ENCODE measurements around the gene TNRC18. TPM values are rescaled to one million over a fixed set of nuclear protein-coding genes. Genes with fewer than 3 reads are reported as not detected.
"Not testable (repeated sequence)": the region's sequence is repeated elsewhere in the genome, so short reads cannot be mapped to it uniquely, and the experiment has no call there.

Gene TNRC18
- total and polyA plus RNA-seq, 4 experiments from 2014 or later, result 0.11 to 48.9 (median 24.5) TPM

GRCh38 chr7:5282543-5283316, 140.9 kb downstream of the TNRC18 start, which contains the start of gene SLC29A4:
TSS of gene SLC29A4 (plus strand) at chr7:5282943. CDS start at chr7:5287817, 4,874 bp downstream.
- intact Hi-C loops (cut with micrococcal nuclease), result no loop called here

DNA sequence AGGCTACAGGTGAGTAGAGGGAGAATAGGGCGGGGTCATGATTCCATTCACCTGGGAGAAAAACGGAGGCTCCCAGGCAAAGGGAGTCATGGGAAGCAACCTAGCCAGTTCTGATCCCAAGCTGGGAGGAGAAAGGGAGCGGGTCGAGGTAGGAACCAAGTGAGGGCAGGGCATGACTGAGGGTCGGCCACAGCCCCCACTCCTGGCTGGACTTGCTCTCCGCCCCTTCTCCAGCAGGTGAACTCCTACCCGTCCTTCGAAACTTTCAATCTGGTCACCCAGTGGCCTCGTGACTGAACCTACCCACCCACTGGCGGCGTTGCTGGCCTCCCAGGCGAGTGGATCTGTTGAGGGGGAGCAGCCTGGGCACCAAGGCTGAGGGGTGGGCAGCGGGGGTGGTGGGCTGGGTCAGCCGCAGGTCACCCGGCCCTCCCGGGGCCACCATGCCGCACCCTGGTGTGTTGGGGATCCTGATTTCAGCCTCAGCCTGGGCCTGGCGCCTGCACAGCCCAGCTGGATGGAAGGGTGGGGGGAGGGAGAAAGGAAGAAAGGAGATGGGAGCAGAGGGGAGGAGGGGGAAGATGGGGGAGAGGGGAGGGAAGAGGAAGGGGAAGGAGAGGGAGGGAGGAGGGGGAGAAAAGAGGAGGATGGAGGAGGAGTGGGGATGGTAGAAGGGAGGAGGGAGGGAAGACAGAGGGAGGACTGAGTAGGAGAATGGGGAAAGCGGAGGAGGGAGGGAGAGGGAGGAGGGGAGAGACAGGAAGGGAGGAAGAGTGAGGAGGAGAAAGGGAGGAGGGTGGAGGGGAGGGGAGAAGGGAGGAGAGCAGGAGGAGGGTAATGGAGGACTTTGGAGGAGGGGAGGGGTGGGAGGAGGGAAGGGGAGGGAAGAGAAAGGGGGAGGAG, 141.8 kb downstream of the TNRC18 start:
- intact Hi-C loops (cut with micrococcal nuclease); H3K36me3 Mint-ChIP-seq; H3K9me3 Mint-ChIP-seq; H3K9me3 ChIP-seq (ENCODE audit: control insufficient read depth in 1 of 2, low read length in 2 of 2); H3K36me3 ChIP-seq (ENCODE audit: insufficient read depth, low read length); H3K27me3 ChIP-seq (ENCODE audit: insufficient read depth, low read length); H3K27ac Mint-ChIP-seq; H3K4me1 ChIP-seq (ENCODE audit: insufficient read depth, low read length); H3K27ac ChIP-seq (ENCODE audit: low read depth, low read length); CTCF ChIA-PET (ENCODE audit: partially characterized antibody); H3K4me3 ChIP-seq (ENCODE audit: low read length in 2 of 2); H3K4me1 Mint-ChIP-seq; DNase-seq; POLR2A ChIA-PET (ENCODE audit: partially characterized antibody): not testable (repeated sequence)
- Mint-ChIP-seq H3K4me3 (peak overlapping the region in 4 of 8 donors; percentile 17 to 36 (median 26)), H3K27me3 (peaks cover 4 to 13% of the 10 kb centered on the region in 2 donors)

More at GRCh38 chr7:5282543-5283316, 140.9 kb downstream of the TNRC18 start, which contains the start of gene SLC29A4:
- no peak for DNase-seq
- Mint-ChIP-seq H3K36me3 (no peaks in the 10 kb centered on the region), H3K27me3 (peaks cover 4 to 15% of the 10 kb centered on the region in 2 donors), H3K27ac (no peak within 1 kb of the TSS), H3K4me1 (no peaks in the 10 kb centered on the region), H3K9me3 (no peaks in the 10 kb centered on the region), H3K4me3 (no peak within 1 kb of the TSS)
- Histone ChIP-seq H3K4me1 (ENCODE audit: insufficient read depth, low read length) (peaks cover 5% of the 10 kb centered on the region), H3K9me3 (ENCODE audit: control insufficient read depth in 1 of 2, low read length in 2 of 2) (no peaks in the 10 kb centered on the region), H3K27me3 (ENCODE audit: insufficient read depth, low read length) (no peaks in the 10 kb centered on the region), H3K27ac (ENCODE audit: low read depth, low read length) (no peak within 1 kb of the TSS), H3K36me3 (ENCODE audit: insufficient read depth, low read length) (no peaks in the 10 kb centered on the region), H3K4me3 (ENCODE audit: low read length in 2 of 2) (no peak within 1 kb of the TSS)
- CTCF ChIA-PET (ENCODE audit: partially characterized antibody), result no interaction called here
- POLR2A ChIA-PET (ENCODE audit: partially characterized antibody), result no interaction called here

DNA sequence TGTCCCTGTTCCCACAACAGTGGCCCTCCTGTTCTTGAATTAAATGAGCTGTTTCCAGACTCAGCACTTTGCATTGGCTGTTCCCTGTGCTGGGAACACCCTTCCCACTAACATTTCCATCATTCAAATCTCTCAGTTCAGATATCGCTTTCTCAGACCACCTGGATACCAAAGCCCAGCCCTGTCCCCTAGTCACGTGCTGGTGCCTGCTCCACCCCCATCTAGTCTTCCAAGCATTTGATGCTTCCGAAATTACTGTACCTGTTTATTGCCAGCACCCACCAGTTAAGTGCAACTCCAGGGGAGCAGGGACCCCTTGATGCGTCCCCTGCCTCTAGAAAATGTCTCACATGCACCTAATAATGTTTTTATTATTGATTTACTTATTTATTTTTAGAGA, 143.9 kb downstream of the TNRC18 start:
- Mint-ChIP-seq H3K4me1 (no peaks in the 10 kb centered on the region), H3K36me3 (no peaks in the 10 kb centered on the region), H3K27ac (no peak overlapping the region), H3K4me3 (no peak overlapping the region), H3K27me3 (peaks cover 4 to 9% of the 10 kb centered on the region in 2 donors), H3K9me3 (no peaks in the 10 kb centered on the region)
- Histone ChIP-seq H3K36me3 (ENCODE audit: insufficient read depth, low read length) (no peaks in the 10 kb centered on the region), H3K27me3 (ENCODE audit: insufficient read depth, low read length) (no peaks in the 10 kb centered on the region), H3K9me3 (ENCODE audit: control insufficient read depth in 1 of 2, low read length in 2 of 2) (no peaks in the 10 kb centered on the region), H3K27ac (ENCODE audit: low read depth, low read length) (no peak overlapping the region), H3K4me1 (ENCODE audit: insufficient read depth, low read length) (peaks cover 5% of the 10 kb centered on the region), H3K4me3 (ENCODE audit: low read length in 2 of 2) (no peak overlapping the region)
- CTCF ChIA-PET (ENCODE audit: partially characterized antibody), result interaction anchor here (0.7 kb wide), 1 partner anchor 75 kb away, joined by 3 read pairs; no protein-coding TSS in a partner anchor
- POLR2A ChIA-PET (ENCODE audit: partially characterized antibody), result no interaction called here
- DNase-seq, result no peak
- intact Hi-C loops (cut with micrococcal nuclease), result no loop called here

- CTCF ChIA-PET (ENCODE audit: partially characterized antibody), result no interaction called here
- Mint-ChIP-seq H3K9me3 (no peaks in the 10 kb centered on the region), H3K27me3 (peaks cover 0 to 7% of the 10 kb centered on the region in 2 donors), H3K4me3 (no peak overlapping the region), H3K27ac (no peak overlapping the region), H3K4me1 (no peaks in the 10 kb centered on the region), H3K36me3 (no peaks in the 10 kb centered on the region)
- H3K4me1 ChIP-seq (ENCODE audit: insufficient read depth, low read length), result peaks cover 4% of the 10 kb centered on the region
- POLR2A ChIA-PET (ENCODE audit: partially characterized antibody), result interaction anchor here (0.6 kb wide), 1 partner anchor 567 kb away, joined by 3 read pairs; no protein-coding TSS in a partner anchor
- H3K4me3 ChIP-seq (ENCODE audit: low read length in 2 of 2), result no peak overlapping the region
- H3K9me3 ChIP-seq (ENCODE audit: control insufficient read depth in 1 of 2, low read length in 2 of 2), result no peaks in the 10 kb centered on the region
- H3K36me3 ChIP-seq (ENCODE audit: insufficient read depth, low read length), result no peaks in the 10 kb centered on the region
- H3K27ac ChIP-seq (ENCODE audit: low read depth, low read length), result no peak overlapping the region
- intact Hi-C loops (cut with micrococcal nuclease), result no loop called here
- H3K27me3 ChIP-seq (ENCODE audit: insufficient read depth, low read length), result no peaks in the 10 kb centered on the region
- DNase-seq, result no peak
These were observed 144.9 kb downstream of the TNRC18 start for GRCh38 chr7:5278766-5279165.

DNA sequence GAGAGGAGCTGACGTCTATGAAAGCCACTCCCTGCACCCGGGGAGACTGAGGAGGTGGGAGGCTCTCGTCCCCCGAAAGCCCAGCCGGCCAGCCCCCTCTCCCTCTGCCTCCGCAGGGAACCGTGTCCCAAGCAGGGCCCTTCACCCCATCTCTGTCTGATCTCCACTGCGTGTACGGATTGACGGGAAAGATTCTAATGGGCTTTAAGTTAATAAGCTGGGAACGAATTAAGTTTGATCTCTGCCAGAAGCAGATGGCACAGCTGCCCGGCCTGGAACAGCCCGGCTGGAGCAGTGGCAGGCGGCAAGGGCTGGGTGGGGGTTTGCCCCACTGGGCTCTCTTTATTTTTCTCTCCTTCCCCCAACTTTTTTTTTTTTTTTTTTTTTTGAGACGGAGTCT, 147.0 kb downstream of the TNRC18 start:
- Histone ChIP-seq H3K9me3 (ENCODE audit: control insufficient read depth in 1 of 2, low read length in 2 of 2) (no peaks in the 10 kb centered on the region), H3K27ac (ENCODE audit: low read depth, low read length) (no peak overlapping the region), H3K4me3 (ENCODE audit: low read length in 2 of 2) (no peak overlapping the region), H3K36me3 (ENCODE audit: insufficient read depth, low read length) (no peaks in the 10 kb centered on the region), H3K27me3 (ENCODE audit: insufficient read depth, low read length) (no peaks in the 10 kb centered on the region), H3K4me1 (ENCODE audit: insufficient read depth, low read length) (no peaks in the 10 kb centered on the region)
- Mint-ChIP-seq H3K4me1 (no peaks in the 10 kb centered on the region), H3K36me3 (no peaks in the 10 kb centered on the region), H3K27ac (no peak overlapping the region), H3K4me3 (no peak overlapping the region), H3K9me3 (no peaks in the 10 kb centered on the region), H3K27me3 (peaks cover 0 to 12% of the 10 kb centered on the region in 2 donors)
- POLR2A ChIA-PET (ENCODE audit: partially characterized antibody), result no interaction called here
- DNase-seq, result no peak
- CTCF ChIA-PET (ENCODE audit: partially characterized antibody), result no interaction called here
- intact Hi-C loops (cut with micrococcal nuclease), result no loop called here

GRCh38 chr7:5276123-5276522, 147.5 kb downstream of the TNRC18 start:
- H3K27ac ChIP-seq (ENCODE audit: low read depth, low read length); POLR2A ChIA-PET (ENCODE audit: partially characterized antibody); H3K4me1 ChIP-seq (ENCODE audit: insufficient read depth, low read length); H3K36me3 ChIP-seq (ENCODE audit: insufficient read depth, low read length); intact Hi-C loops (cut with micrococcal nuclease); CTCF ChIA-PET (ENCODE audit: partially characterized antibody); H3K4me1 Mint-ChIP-seq; H3K9me3 Mint-ChIP-seq; H3K4me3 Mint-ChIP-seq; H3K27ac Mint-ChIP-seq; H3K27me3 ChIP-seq (ENCODE audit: insufficient read depth, low read length); DNase-seq; H3K4me3 ChIP-seq (ENCODE audit: low read length in 2 of 2); H3K9me3 ChIP-seq (ENCODE audit: control insufficient read depth in 1 of 2, low read length in 2 of 2); H3K36me3 Mint-ChIP-seq: not testable (repeated sequence)
- peaks cover 0 to 12% of the 10 kb centered on the region in 2 donors for H3K27me3 Mint-ChIP-seq

DNA sequence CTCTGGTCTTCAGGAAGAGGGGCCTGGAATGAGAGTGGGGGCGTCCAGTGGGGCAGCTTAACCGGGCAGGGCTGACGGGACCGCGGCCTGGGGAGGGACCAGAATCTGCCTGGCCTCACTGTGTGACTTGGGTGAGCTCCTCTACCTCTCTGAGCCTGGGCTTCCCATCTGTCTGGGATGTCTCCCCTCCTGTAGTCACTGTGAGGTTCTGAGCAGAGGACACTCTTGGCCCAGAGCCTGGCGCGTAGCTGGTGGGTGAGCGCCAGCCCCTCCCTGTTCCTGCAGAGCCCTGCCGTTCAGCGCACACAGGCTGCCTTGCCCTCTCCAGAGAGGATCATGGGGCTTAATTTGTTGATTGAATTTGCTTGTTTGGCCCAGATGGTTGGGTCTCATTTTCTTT, 148.1 kb downstream of the TNRC18 start:
- H3K36me3 Mint-ChIP-seq; H3K36me3 ChIP-seq (ENCODE audit: insufficient read depth, low read length); H3K9me3 ChIP-seq (ENCODE audit: control insufficient read depth in 1 of 2, low read length in 2 of 2); H3K27ac Mint-ChIP-seq; H3K4me1 Mint-ChIP-seq; H3K4me3 ChIP-seq (ENCODE audit: low read length in 2 of 2); H3K27me3 Mint-ChIP-seq; POLR2A ChIA-PET (ENCODE audit: partially characterized antibody); intact Hi-C loops (cut with micrococcal nuclease); H3K27me3 ChIP-seq (ENCODE audit: insufficient read depth, low read length); DNase-seq; H3K27ac ChIP-seq (ENCODE audit: low read depth, low read length); H3K4me1 ChIP-seq (ENCODE audit: insufficient read depth, low read length); CTCF ChIA-PET (ENCODE audit: partially characterized antibody); H3K9me3 Mint-ChIP-seq; H3K4me3 Mint-ChIP-seq: not testable (repeated sequence)

Data from CD4-positive, alpha-beta memory T cell (primary cell).